Psoas muscle (tissue), 8 donors: ENCODE results near the gene CDKN2B-AS1. TPM values are rescaled to one million over a fixed set of nuclear protein-coding genes. Genes with fewer than 3 reads are reported as not detected.

Experiments used
- ATAC-seq, 4 donors: fragments of 200-7000 bp; cut with Tn5 transposase; one replicate each; pipeline ENCODE4 v1.9.1; 2020; ENCODE audit warnings: moderate library complexity in 3 of 4, mild to moderate bottlenecking in 2 of 4
- DNase-seq, 2 donors: peaks; one replicate each; pipeline ENCODE4 v3.0.0-alpha.2; 2020
- H3K27ac ChIP-seq: fragments of 200-600 bp; one replicate; pipeline ENCODE4 v1.8.0; 2022
- H3K27me3 ChIP-seq, 3 donors: fragments of 200-600 bp in 1 of 3; one replicate each; pipeline versions ENCODE4 v1.6.1 to v1.8.0; 2013 to 2022; ENCODE audit warnings: low read length in 2 of 3, mild to moderate bottlenecking in 2 of 3, moderate library complexity in 1 of 3; ENCODE audit not compliant: insufficient read depth in 3 of 3
- H3K36me3 ChIP-seq, 2 donors: fragments of 200-600 bp in 1 of 2; one replicate each; pipeline versions ENCODE4 v1.6.1 to v1.8.0; 2013 to 2022; ENCODE audit warnings: low read depth in 1 of 2, mild to moderate bottlenecking in 1 of 2, moderate library complexity in 1 of 2; ENCODE audit not compliant: insufficient read depth in 1 of 2
- H3K4me1 ChIP-seq: fragments of 200-600 bp; one replicate; pipeline ENCODE4 v1.8.0; 2022
- H3K4me3 ChIP-seq: fragments of 200-600 bp; one replicate; pipeline ENCODE4 v1.8.0; 2022; ENCODE audit warnings: mild to moderate bottlenecking
- H3K9me3 ChIP-seq: fragments of 200-600 bp; one replicate; pipeline ENCODE4 v1.8.0; 2022
- whole genome bisulfite sequencing, 3 donors: extraction: QIAGEN DNeasy Blood & Tissue Kit; methylation state at CpG; one replicate each; pipeline versions ENCODE4 v1.1.6 to v1.1.7; 2013; 5-methylcytosine and 5-hydroxymethylcytosine counted together
- intact Hi-C, 2 donors: fragments of 100-400 bp; cut with DNase I; formaldehyde crosslinking; loops; one replicate each; pipeline versions ENCODE4 v1.11.0 to v1.14.2; 2022
- polyA plus RNA-seq, 3 donors: library from polyadenylated mRNA; stranded (reverse); fragments of 200-250 nt; gene quantifications; one replicate each; pipeline ENCODE4 v1.2.3, GENCODE V29; 2013
- total RNA-seq, 4 donors: library from RNA; stranded (reverse); fragmentation: NEBNext Ultra II Directional in 2 of 4; extraction: Animal tissue kit (Norgen Biotek cat#: 25700) in 2 of 4; gene quantifications; one replicate each; pipeline versions ENCODE4 v1.2.1 to v1.2.4, GENCODE V29; 2021 to 2023
- TF ChIP-seq, protein P1 (sequence below): fragments of 200-600 bp; IDR thresholded peaks from one replicate; pipeline ENCODE4 v1.8.0; 2022; ENCODE audit warnings: antibody characterized with exemption
- donor health status: healthy with polysubstance abuse.
- donor health status: DM: no; HTN: no; CAD: no; lungs with moderate emphysema.
- donor health status: Bipolar disorder and iron deficiency.
- donor health status: healthy.
- donor health status: DM: yes; HTN: yes; CAD: no.
- donor health status: DM: no; HTN: no; CAD: no.
- donor health status: DM: no; HTN: no; CAD: no.
- donor health status: DM: yes; HTN: yes; CAD: no.

CDKN2B-AS1 gene
- total and polyA plus RNA-seq, 7 donors = 0.40 TPM; not detected in 6

DNA sequence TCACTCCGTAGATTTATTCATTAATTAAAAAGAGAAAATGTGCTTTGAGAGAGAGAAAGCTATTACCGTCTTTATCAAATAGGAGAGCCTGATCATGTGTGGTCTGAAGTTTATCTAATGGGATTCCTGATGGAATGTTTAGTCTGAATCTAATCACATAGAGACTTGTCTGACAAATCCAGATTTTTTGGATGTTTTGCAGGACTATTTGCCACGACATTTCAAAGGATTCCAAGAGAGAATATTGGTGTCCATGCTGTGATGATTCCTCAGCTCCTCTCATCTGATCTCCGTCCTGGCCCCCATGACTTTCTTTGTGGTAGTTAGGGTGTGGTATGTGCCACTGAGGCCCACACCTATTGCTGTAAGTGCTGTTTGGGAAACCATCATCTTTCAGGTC, 34.6 kb downstream of the CDKN2B-AS1 start:
- Histone ChIP-seq H3K9me3 (no peaks in the 10 kb centered on the region), H3K36me3 (no peaks in the 10 kb centered on the region), H3K4me3 (no peak overlapping the region), H3K4me1 (no peaks in the 10 kb centered on the region), H3K27ac (no peak overlapping the region), H3K27me3 (no peaks in the 10 kb centered on the region)
- ATAC-seq (no peak), DNase-seq (no peak)
- TF ChIP-seq, protein P1, sequence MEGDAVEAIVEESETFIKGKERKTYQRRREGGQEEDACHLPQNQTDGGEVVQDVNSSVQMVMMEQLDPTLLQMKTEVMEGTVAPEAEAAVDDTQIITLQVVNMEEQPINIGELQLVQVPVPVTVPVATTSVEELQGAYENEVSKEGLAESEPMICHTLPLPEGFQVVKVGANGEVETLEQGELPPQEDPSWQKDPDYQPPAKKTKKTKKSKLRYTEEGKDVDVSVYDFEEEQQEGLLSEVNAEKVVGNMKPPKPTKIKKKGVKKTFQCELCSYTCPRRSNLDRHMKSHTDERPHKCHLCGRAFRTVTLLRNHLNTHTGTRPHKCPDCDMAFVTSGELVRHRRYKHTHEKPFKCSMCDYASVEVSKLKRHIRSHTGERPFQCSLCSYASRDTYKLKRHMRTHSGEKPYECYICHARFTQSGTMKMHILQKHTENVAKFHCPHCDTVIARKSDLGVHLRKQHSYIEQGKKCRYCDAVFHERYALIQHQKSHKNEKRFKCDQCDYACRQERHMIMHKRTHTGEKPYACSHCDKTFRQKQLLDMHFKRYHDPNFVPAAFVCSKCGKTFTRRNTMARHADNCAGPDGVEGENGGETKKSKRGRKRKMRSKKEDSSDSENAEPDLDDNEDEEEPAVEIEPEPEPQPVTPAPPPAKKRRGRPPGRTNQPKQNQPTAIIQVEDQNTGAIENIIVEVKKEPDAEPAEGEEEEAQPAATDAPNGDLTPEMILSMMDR = no peak
- 76 to 83% (median 78%) methylated on average over 4 of the region's 4 CpGs for WGBS, 3 donors
- intact Hi-C loops = no loop called here

- DNase-seq (no peak), ATAC-seq (peak in 1 of 4 donors; percentile 33)
- intact Hi-C loops = loop anchor here (10.0 kb wide), 2 partner anchors 205 to 215 kb away; no protein-coding TSS in a partner anchor
- Histone ChIP-seq H3K4me1 (no peaks in the 10 kb centered on the region), H3K27me3 (no peaks in the 10 kb centered on the region), H3K36me3 (no peaks in the 10 kb centered on the region), H3K9me3 (no peaks in the 10 kb centered on the region), H3K4me3 (no peak overlapping the region), H3K27ac (no peak overlapping the region)
- 46 to 57% (median 50%) methylated on average over 1 of the region's 1 CpG for WGBS, 3 donors
- TF ChIP-seq, protein P1 = no peak
Measured at GRCh38 chr9:22030101-22030598, 35.6 kb downstream of the CDKN2B-AS1 start.

GRCh38 chr9:22031655-22032411, 37.2 kb downstream of the CDKN2B-AS1 start:
- no peak overlapping the region for H3K27ac ChIP-seq
- H3K36me3 ChIP-seq = no peaks in the 10 kb centered on the region
- 87 to 94% (median 88%) methylated on average over 4 of the region's 4 CpGs for WGBS, 3 donors
- TF ChIP-seq, protein P1 = no peak
- peaks cover 12% of the 10 kb centered on the region for H3K4me1 ChIP-seq
- intact Hi-C loops = loop anchor here (10.0 kb wide), 2 partner anchors 203 to 217 kb away; no protein-coding TSS in a partner anchor
- H3K9me3 ChIP-seq = no peaks in the 10 kb centered on the region
- ATAC-seq = no peak
- no peak overlapping the region for H3K4me3 ChIP-seq
- no peaks in the 10 kb centered on the region for H3K27me3 ChIP-seq
- no peak for DNase-seq

GRCh38 chr9:22033012-22033630, 38.5 kb downstream of the CDKN2B-AS1 start:
- ATAC-seq = no peak
- no peaks in the 10 kb centered on the region for H3K27me3 ChIP-seq
- H3K4me3 ChIP-seq = no peak overlapping the region
- no peaks in the 10 kb centered on the region for H3K36me3 ChIP-seq
- no peaks in the 10 kb centered on the region for H3K9me3 ChIP-seq
- 66 to 87% (median 71%) methylated on average over 8 of the region's 8 CpGs for WGBS, 3 donors
- TF ChIP-seq, protein P1 = no peak
- peaks cover 22% of the 10 kb centered on the region for H3K4me1 ChIP-seq
- no peak overlapping the region for H3K27ac ChIP-seq
- intact Hi-C loops = loop anchor here (10.0 kb wide), 2 partner anchors 202 to 218 kb away; no protein-coding TSS in a partner anchor
- no peak for DNase-seq
